Mammary epithelial cell (primary cell): ENCODE measurements around the gene SRRM5.

Experiments
- EZH2 ChIP-seq: IDR thresholded peaks from 2 replicates; pipeline ENCODE4 v1.6.1; 2012; ENCODE audit warnings: low read length, inconsistent platforms, borderline replicate concordance
- TF ChIP-seq, protein P1 (sequence below), 2 donors: IDR thresholded peaks in 1 of 2; conservative IDR thresholded peaks in 1 of 2; 2 replicates each; pipeline ENCODE4 v1.5.1; 2011 to 2012; ENCODE audit warnings: inconsistent platforms in 2 of 2, low read length in 2 of 2, mild to moderate bottlenecking in 2 of 2, control low read depth in 1 of 2, low read depth in 1 of 2; ENCODE audit not compliant: insufficient read depth in 1 of 2; ENCODE audit errors: extremely low read depth in 1 of 2

- TF ChIP-seq, protein P1, sequence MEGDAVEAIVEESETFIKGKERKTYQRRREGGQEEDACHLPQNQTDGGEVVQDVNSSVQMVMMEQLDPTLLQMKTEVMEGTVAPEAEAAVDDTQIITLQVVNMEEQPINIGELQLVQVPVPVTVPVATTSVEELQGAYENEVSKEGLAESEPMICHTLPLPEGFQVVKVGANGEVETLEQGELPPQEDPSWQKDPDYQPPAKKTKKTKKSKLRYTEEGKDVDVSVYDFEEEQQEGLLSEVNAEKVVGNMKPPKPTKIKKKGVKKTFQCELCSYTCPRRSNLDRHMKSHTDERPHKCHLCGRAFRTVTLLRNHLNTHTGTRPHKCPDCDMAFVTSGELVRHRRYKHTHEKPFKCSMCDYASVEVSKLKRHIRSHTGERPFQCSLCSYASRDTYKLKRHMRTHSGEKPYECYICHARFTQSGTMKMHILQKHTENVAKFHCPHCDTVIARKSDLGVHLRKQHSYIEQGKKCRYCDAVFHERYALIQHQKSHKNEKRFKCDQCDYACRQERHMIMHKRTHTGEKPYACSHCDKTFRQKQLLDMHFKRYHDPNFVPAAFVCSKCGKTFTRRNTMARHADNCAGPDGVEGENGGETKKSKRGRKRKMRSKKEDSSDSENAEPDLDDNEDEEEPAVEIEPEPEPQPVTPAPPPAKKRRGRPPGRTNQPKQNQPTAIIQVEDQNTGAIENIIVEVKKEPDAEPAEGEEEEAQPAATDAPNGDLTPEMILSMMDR (conservative IDR thresholded peaks at IDR 0.05 in 1 of 2, IDR thresholded peaks at IDR 0.05 in 1 of 2; ENCODE audit: extremely low read depth in 1 of 2, insufficient read depth in 1 of 2, low read depth in 1 of 2, low read length in 2 of 2) = no peak
- TF ChIP-seq EZH2 = no peak
Observed at GRCh38 chr19:43596842-43597461, 14.9 kb upstream of the SRRM5 start.
